ENCODE results near the gene LRRC43. TPM values are rescaled to one million over a fixed set of nuclear protein-coding genes. Genes with fewer than 3 reads are reported as not detected.

The LRRC43 gene
- under 0.01 and 0.59 TPM in 2 replicates for total RNA-seq

GRCh38 chr12:122182887-122183587 lies at the start of gene LRRC43:
LRRC43 (plus strand) TSS chr12:122183123; CDS start chr12:122183145, 22 bp downstream.

GRCh38 chr12:122174155-122174845 lies 8.6 kb upstream of the LRRC43 start, which contains the start of gene IL31:
IL31 (minus strand) TSS chr12:122174221; CDS start chr12:122174172, 49 bp downstream.

GRCh38 chr12:122203301-122204166 lies 20.6 kb downstream of the LRRC43 start, which contains the start of gene B3GNT4:
B3GNT4 (plus strand) TSS chr12:122203709; CDS start chr12:122204619, 910 bp downstream.

GRCh38 chr12:122225683-122226365 lies 42.9 kb downstream of the LRRC43 start, which contains the start of gene DIABLO:
DIABLO (minus strand) TSS chr12:122226052; CDS start chr12:122226014, 38 bp downstream.

Small RNAs within 50 kb of the gene (small RNA-seq; reads per million reads assigned to genes)
- gene DIABLO: 0.19 reads per million

Other genes with a start within 250 kb of the LRRC43 start
- 1.8 and 5.7 TPM in 2 replicates for gene BCL7A, start 161.2 kb upstream of the LRRC43 start, total RNA-seq
- 12.1 and 19.5 TPM in 2 replicates for gene MLXIP, start 104.4 kb upstream of the LRRC43 start, total RNA-seq
- gene IL31, start 8.9 kb upstream of the LRRC43 start, total RNA-seq: not detected in 2 replicates
- under 0.01 and 0.20 TPM in 2 replicates for gene B3GNT4, start 20.6 kb downstream of the LRRC43 start, total RNA-seq
- gene DIABLO, start 42.9 kb downstream of the LRRC43 start, total RNA-seq: 55.3 and 57.3 TPM in 2 replicates
- 15.1 and 26.4 TPM in 2 replicates for gene VPS33A, start 83.4 kb downstream of the LRRC43 start, total RNA-seq
- 37.8 and 48.5 TPM in 2 replicates for gene CLIP1, start 239.5 kb downstream of the LRRC43 start, total RNA-seq

Measured in subcutaneous preadipocyte (primary cell).